GM12878 (cell line): ENCODE data around the gene METTL16. TPM values are rescaled to one million over a fixed set of nuclear protein-coding genes. Genes with fewer than 3 reads are reported as not detected.
"Not testable (repeated sequence)": the region's sequence is repeated elsewhere in the genome, so short reads cannot be mapped to it uniquely, and the experiment has no call there.

Experiments
- ATAC-seq: fragments of 200-7000 bp; cut with Tn5 transposase; 3 replicates; pipeline ENCODE4 v1.9.1; 2020; ENCODE audit warnings: mild to moderate bottlenecking, moderate library complexity
- BruUV-seq: library from RNA; stranded (reverse); fragments of 400-500 nt; replicated peaks from 2 replicates; lab custom pipeline; 2021; lab: Mats Ljungman, UMichigan
- CTCF ChIA-PET: fragments of 300-600 bp; sonication (Branson Sonifier 250); formaldehyde crosslinking; extraction: SDS; loops from one replicate; lab custom pipeline; 2021; ENCODE audit warnings: inconsistent platforms; lab: Yijun Ruan, JAX
- POLR2A ChIA-PET: fragments of 350-600 bp; formaldehyde crosslinking; extraction: SDS; loops from one replicate; lab custom pipeline; 2021; ENCODE audit warnings: inconsistent platforms; lab: Charles Lee
- RAD21 ChIA-PET: fragments of 300-600 bp; sonication (Branson Sonifier 250); formaldehyde crosslinking; loops from one replicate; lab custom pipeline; 2023; ENCODE audit warnings: antibody characterized with exemption; ENCODE audit not compliant: unreplicated experiment; lab: Charles Lee
- SMC1A ChIA-PET: fragments of 300-600 bp; sonication (Branson Sonifier 250); formaldehyde crosslinking; loops from one replicate; lab custom pipeline; 2023; ENCODE audit not compliant: unreplicated experiment, uncharacterized antibody; lab: Charles Lee
- DNase-seq: peaks from one replicate; pipeline ENCODE4 v3.0.0-alpha.2; 2011; ENCODE audit warnings: low read depth, low spot score
- FAIRE-seq: peaks from 3 replicates; lab custom pipeline; 2011; peaks lifted over from hg19 to GRCh38; lab: Jason Lieb, UNC
- H2AFZ ChIP-seq: 2 replicates; pipeline ENCODE4 v1.6.0; 2011; ENCODE audit warnings: low read depth, low read length, control low read depth; ENCODE audit not compliant: control insufficient read depth
- H3K27ac ChIP-seq: 2 replicates; pipeline ENCODE4 v1.5.1; 2011; ENCODE audit warnings: control low read depth; ENCODE audit not compliant: control insufficient read depth, insufficient read depth
- H3K27me3 ChIP-seq, 2 experiments: replicated peaks in 1 of 2; 2 replicates each; pipeline versions ENCODE4 v1.6.0 to v1.6.1; 2011; ENCODE audit warnings: low read length in 1 of 2; ENCODE audit not compliant: control insufficient read depth in 2 of 2, insufficient read depth in 2 of 2
- H3K36me3 ChIP-seq, 2 experiments: 2 replicates each; pipeline ENCODE4 v1.5.1; 2011; ENCODE audit warnings: low read length in 1 of 2; ENCODE audit not compliant: control insufficient read depth in 2 of 2, insufficient read depth in 2 of 2
- H3K4me1 ChIP-seq: 2 replicates; pipeline ENCODE4 v1.6.1; 2011; ENCODE audit warnings: mild to moderate bottlenecking, low read length, moderate library complexity, mixed read lengths; ENCODE audit not compliant: control insufficient read depth, insufficient read depth
- H3K4me2 ChIP-seq: 2 replicates; pipeline ENCODE4 v1.6.0; 2011; ENCODE audit warnings: control low read depth; ENCODE audit not compliant: control insufficient read depth, insufficient read depth
- H3K4me3 ChIP-seq: fragments of 200-600 bp; sonication (generic); 2 replicates; pipeline ENCODE4 v1.5.1; 2016
- H3K79me2 ChIP-seq: 2 replicates; pipeline ENCODE4 v1.6.0; 2011; ENCODE audit warnings: low read length; ENCODE audit not compliant: control insufficient read depth, insufficient read depth
- H3K9ac ChIP-seq: 2 replicates; pipeline ENCODE4 v1.8.0; 2011; ENCODE audit warnings: low read length, control low read depth, mixed read lengths; ENCODE audit not compliant: control insufficient read depth, insufficient read depth
- H3K9me3 ChIP-seq: replicated peaks from 3 replicates; pipeline ENCODE4 v1.5.1; 2011; ENCODE audit warnings: mild to moderate bottlenecking, low read length; ENCODE audit not compliant: control insufficient read depth, insufficient read depth
- H4K20me1 ChIP-seq: 2 replicates; pipeline ENCODE4 v1.6.0; 2011; ENCODE audit not compliant: control insufficient read depth, insufficient read depth
- BACH1 ChIP-seq: fragments of 450-650 bp; IDR thresholded peaks from 2 replicates; pipeline ENCODE4 v1.6.1; 2017; ENCODE audit warnings: mild to moderate bottlenecking, borderline replicate concordance
- GATAD2B ChIP-seq: fragments of 450-650 bp; conservative IDR thresholded peaks from 2 replicates; pipeline ENCODE4 v1.6.1; 2017; ENCODE audit warnings: low read depth, mild to moderate bottlenecking, moderate library complexity
- MTA3 ChIP-seq: IDR thresholded peaks from 2 replicates; pipeline ENCODE4 v1.6.1; 2012; ENCODE audit warnings: low read length, inconsistent platforms, borderline replicate concordance
- MYC ChIP-seq: IDR thresholded peaks from 2 replicates; pipeline ENCODE4 v1.6.1; 2011; ENCODE audit warnings: mild to moderate bottlenecking, low read length, moderate library complexity, inconsistent platforms; ENCODE audit not compliant: insufficient read depth, insufficient replicate concordance, insufficient read length, severe bottlenecking
- NR2F1 ChIP-seq: fragments of 450-650 bp; conservative IDR thresholded peaks from 2 replicates; pipeline ENCODE4 v1.6.1; 2017; ENCODE audit warnings: mild to moderate bottlenecking
- SRF ChIP-seq, 2 experiments: IDR thresholded peaks; 2 replicates each; pipeline ENCODE4 v1.6.1; 2011; ENCODE audit warnings: low read depth in 2 of 2, low read length in 2 of 2, mild to moderate bottlenecking in 1 of 2, moderate library complexity in 1 of 2
- STAT1 ChIP-seq: fragments of 450-650 bp; conservative IDR thresholded peaks from 2 replicates; pipeline ENCODE4 v1.6.1; 2014; ENCODE audit warnings: antibody characterized with exemption, mild to moderate bottlenecking
- TARDBP ChIP-seq: IDR thresholded peaks from 2 replicates; pipeline ENCODE4 v1.6.1; 2016; ENCODE audit warnings: borderline replicate concordance
- YBX1 ChIP-seq: fragments of 450-650 bp; IDR thresholded peaks from 2 replicates; pipeline ENCODE4 v1.6.1; 2016; ENCODE audit warnings: antibody characterized with exemption
- WGBS: methylation state at CpG from one replicate; pipeline ENCODE4 v1.1.6; 2016; ENCODE audit warnings: low lambda C conversion rate; ENCODE audit not compliant: insufficient replicate concordance, insufficient coverage; ENCODE audit errors: missing lambda C conversion rate; 5-methylcytosine and 5-hydroxymethylcytosine counted together
- in situ Hi-C: fragments of 300-500 bp; cut with MboI; formaldehyde crosslinking; loops from 9 replicates; pipeline ENCODE4 v1.14.3; 2018; ENCODE audit warnings: mixed read lengths
- intact Hi-C: fragments of 100-400 bp; cut with micrococcal nuclease; formaldehyde crosslinking; loops from one replicate; pipeline ENCODE4 v1.14.2; 2022; ENCODE audit not compliant: unreplicated experiment
- polyA plus RNA-seq, 11 experiments: library from polyadenylated mRNA; depleted of rRNA in 4 of 11; unstranded in 6 of 11; stranded (reverse) in 5 of 11; fragments of >200 nt; fragmentation: Nextera tagmentation in 4 of 11; fragmentation: Illumina TruSeq in 1 of 11; extraction: Ambion mirVana in 4 of 11; extraction: Trizol in 1 of 11; gene quantifications; 1 replicate in 1 of 11; 2 replicates in 10 of 11; pipeline versions ENCODE4 v1.2.1 to v1.2.3, GENCODE V29; 2011 to 2016; ENCODE audit warnings: inconsistent platforms in 2 of 11, missing spikeins in 2 of 11, low read depth in 1 of 11
- total RNA-seq, 4 experiments: library from RNA; depleted of rRNA in 3 of 4; stranded (reverse); fragments of >200 nt in 3 of 4; fragmentation: Illumina TruSeq in 1 of 4; extraction: Trizol in 1 of 4; gene quantifications; 2 replicates each; pipeline versions ENCODE4 v1.2.1 to v1.2.3, GENCODE V29; 2013 to 2021
- TF ChIP-seq, protein P1 (sequence below): fragments of 450-650 bp; IDR thresholded peaks from 2 replicates; pipeline ENCODE4 v1.6.1; 2017; ENCODE audit warnings: mild to moderate bottlenecking
- TF ChIP-seq, protein P2 (sequence below): fragments of 450-650 bp; IDR thresholded peaks from 2 replicates; pipeline ENCODE4 v1.6.1; 2017; ENCODE audit warnings: mild to moderate bottlenecking, moderate library complexity

Gene METTL16
- total and polyA plus RNA-seq, 10 of the 15 experiments (the other 5 are each of a cell fraction or from before 2014, with no cell fraction given), result 15.6 to 34.3 (median 23.7) TPM

DNA sequence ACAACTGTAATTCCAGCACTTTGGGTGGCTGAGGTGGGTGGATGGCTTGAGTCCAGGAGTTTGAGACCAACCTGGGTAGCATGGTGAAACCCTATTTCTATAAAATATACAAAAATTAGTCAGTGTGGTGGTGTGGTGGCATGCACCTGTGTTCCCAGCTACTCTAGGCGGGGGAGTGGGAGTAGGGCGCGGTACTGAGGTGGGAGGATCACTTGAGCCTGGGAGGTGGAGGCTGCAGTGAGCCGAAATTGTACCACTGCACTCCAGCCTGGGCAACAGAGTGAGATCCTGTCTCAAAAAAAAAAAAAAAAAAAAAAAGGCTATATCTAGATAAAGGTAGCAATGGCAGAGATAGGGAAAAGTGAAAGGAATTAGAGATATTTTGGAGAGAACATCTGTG, 25.0 kb downstream of the METTL16 start:
- H3K4me2 ChIP-seq, result not testable (repeated sequence)

DNA sequence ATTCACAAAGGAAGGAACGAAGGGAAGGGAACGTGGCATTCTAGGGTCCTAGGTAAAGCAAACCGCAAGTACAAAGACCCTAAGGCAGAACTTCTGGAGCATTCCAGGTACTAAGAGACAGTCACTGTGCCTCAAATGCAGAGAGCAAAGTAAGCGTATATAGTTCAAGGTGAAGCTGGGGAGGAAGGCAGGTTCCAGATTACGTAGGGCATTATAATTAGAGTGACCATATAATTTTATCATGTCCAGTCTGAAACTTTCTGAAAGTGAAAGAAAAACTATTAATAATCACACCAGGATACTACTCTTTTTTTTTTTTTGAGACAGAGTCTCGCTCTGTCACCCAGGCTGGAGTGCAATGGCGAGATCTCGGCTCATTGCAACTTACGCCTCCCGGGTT, 25.7 kb downstream of the METTL16 start:
- WGBS, result 93% methylated on average over 9 of the region's 10 CpGs
- ChIA-PET SMC1A (interaction anchor here (1.0 to 1.8 kb wide), 2 partner anchors 8 to 20 kb away, joined by 3 to 5 read pairs; no protein-coding TSS in a partner anchor), CTCF (interaction anchor here (1.3 to 1.5 kb wide), 2 partner anchors 28 to 70 kb away, joined by 3 to 4 read pairs; no protein-coding TSS in a partner anchor), RAD21 (no interaction called here), POLR2A (no interaction called here)
- Histone ChIP-seq H3K9ac (no peak overlapping the region), H4K20me1 (no peaks in the 10 kb centered on the region), H3K4me1 (peaks cover 12% of the 10 kb centered on the region), H2AFZ (no peak overlapping the region), H3K79me2 (peaks cover 45% of the 10 kb centered on the region), H3K27ac (no peak overlapping the region), H3K36me3 (no peaks in the 10 kb centered on the region), H3K9me3 (no peaks in the 10 kb centered on the region), H3K27me3 (no peaks in the 10 kb centered on the region), H3K4me3 (no peak overlapping the region), H3K4me2 (no peak overlapping the region)
- intact Hi-C loops, result no loop called here
- DNase-seq (no peak), ATAC-seq (no peak), FAIRE-seq (no peak)
- in situ Hi-C loops, result no loop called here
- BruUV-seq, result no TSS peak
- no peak for TF ChIP-seq STAT1
- TF ChIP-seq BACH1, result no peak
- no peak for TF ChIP-seq YBX1
- TF ChIP-seq NR2F1, result no peak
- TF ChIP-seq, protein P1, sequence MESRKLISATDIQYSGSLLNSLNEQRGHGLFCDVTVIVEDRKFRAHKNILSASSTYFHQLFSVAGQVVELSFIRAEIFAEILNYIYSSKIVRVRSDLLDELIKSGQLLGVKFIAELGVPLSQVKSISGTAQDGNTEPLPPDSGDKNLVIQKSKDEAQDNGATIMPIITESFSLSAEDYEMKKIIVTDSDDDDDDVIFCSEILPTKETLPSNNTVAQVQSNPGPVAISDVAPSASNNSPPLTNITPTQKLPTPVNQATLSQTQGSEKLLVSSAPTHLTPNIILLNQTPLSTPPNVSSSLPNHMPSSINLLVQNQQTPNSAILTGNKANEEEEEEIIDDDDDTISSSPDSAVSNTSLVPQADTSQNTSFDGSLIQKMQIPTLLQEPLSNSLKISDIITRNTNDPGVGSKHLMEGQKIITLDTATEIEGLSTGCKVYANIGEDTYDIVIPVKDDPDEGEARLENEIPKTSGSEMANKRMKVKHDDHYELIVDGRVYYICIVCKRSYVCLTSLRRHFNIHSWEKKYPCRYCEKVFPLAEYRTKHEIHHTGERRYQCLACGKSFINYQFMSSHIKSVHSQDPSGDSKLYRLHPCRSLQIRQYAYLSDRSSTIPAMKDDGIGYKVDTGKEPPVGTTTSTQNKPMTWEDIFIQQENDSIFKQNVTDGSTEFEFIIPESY, result no peak
- no peak for TF ChIP-seq SRF (IDR thresholded peaks at IDR 0.05; ENCODE audit: low read depth in 2 of 2, low read length in 2 of 2)
- no peak for TF ChIP-seq MYC
- TF ChIP-seq TARDBP, result no peak
- no peak for TF ChIP-seq GATAD2B
- no peak for TF ChIP-seq MTA3
- TF ChIP-seq, protein P2, sequence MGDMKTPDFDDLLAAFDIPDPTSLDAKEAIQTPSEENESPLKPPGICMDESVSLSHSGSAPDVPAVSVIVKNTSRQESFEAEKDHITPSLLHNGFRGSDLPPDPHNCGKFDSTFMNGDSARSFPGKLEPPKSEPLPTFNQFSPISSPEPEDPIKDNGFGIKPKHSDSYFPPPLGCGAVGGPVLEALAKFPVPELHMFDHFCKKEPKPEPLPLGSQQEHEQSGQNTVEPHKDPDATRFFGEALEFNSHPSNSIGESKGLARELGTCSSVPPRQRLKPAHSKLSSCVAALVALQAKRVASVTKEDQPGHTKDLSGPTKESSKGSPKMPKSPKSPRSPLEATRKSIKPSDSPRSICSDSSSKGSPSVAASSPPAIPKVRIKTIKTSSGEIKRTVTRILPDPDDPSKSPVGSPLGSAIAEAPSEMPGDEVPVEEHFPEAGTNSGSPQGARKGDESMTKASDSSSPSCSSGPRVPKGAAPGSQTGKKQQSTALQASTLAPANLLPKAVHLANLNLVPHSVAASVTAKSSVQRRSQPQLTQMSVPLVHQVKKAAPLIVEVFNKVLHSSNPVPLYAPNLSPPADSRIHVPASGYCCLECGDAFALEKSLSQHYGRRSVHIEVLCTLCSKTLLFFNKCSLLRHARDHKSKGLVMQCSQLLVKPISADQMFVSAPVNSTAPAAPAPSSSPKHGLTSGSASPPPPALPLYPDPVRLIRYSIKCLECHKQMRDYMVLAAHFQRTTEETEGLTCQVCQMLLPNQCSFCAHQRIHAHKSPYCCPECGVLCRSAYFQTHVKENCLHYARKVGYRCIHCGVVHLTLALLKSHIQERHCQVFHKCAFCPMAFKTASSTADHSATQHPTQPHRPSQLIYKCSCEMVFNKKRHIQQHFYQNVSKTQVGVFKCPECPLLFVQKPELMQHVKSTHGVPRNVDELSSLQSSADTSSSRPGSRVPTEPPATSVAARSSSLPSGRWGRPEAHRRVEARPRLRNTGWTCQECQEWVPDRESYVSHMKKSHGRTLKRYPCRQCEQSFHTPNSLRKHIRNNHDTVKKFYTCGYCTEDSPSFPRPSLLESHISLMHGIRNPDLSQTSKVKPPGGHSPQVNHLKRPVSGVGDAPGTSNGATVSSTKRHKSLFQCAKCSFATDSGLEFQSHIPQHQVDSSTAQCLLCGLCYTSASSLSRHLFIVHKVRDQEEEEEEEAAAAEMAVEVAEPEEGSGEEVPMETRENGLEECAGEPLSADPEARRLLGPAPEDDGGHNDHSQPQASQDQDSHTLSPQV, result no peak

More for the DNA sequence above, 25.0 kb downstream of the METTL16 start:
- Histone ChIP-seq H3K4me1 (peaks cover 15% of the 10 kb centered on the region), H3K79me2 (peaks cover 46% of the 10 kb centered on the region)
- ChIA-PET CTCF (interaction anchor here (1.4 to 1.5 kb wide), 3 partner anchors 29 to 187 kb away, joined by 3 to 6 read pairs (median 4); no protein-coding TSS in a partner anchor), SMC1A (interaction anchor here (1.0 to 1.8 kb wide), 2 partner anchors 9 to 21 kb away, joined by 3 to 5 read pairs; no protein-coding TSS in a partner anchor), POLR2A (interaction anchor here (0.6 to 0.7 kb wide), 3 partner anchors 74 to 630 kb away, joined by 3 to 5 read pairs (median 5); no protein-coding TSS in a partner anchor), RAD21 (interaction anchor here (1.2 kb wide), 1 partner anchor 71 kb away, joined by 3 read pairs; no protein-coding TSS in a partner anchor)
- in situ Hi-C loops, H3K27me3 ChIP-seq, H2AFZ ChIP-seq, intact Hi-C loops, H3K36me3 ChIP-seq, H3K27ac ChIP-seq, H3K9ac ChIP-seq, H3K9me3 ChIP-seq, BruUV-seq, FAIRE-seq, ATAC-seq, H3K4me3 ChIP-seq, H4K20me1 ChIP-seq, DNase-seq: not testable (repeated sequence)
- WGBS, result 95% methylated on average over 3 of the region's 4 CpGs
